ENCODE measurements around the gene SLC44A5.

The SLC44A5 gene

DNA sequence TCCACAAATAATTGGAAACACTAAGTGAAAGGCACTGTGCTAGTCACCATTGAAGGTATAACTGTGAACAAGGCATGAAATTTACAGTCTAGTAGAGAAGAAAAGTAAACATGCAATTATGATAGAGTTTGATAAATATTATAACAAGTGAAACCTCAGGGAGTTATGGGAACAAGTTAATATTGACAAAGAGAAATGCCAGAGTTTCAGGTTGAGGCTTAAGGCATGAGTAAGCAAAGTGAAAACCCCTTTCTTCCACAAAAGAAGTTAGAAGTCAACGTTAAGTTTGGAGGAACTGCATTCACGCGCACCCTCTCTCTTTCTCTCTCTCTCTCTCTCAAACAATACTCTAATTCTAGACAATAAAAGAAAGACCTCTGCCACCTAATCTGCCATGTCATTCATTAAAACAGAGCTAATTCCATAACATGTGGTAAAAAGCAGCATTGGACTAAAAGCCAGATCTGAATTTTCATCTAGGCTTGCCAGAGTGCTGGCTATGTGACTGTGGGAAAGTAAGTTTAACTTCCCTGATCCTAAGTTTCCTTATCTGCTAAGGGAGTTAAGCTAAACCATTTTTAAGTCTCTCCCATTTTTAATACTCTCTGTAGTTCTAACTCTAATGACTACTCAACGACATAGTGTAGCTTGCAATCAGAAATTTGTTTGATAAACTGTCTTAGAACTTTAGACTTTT is 22.0 kb downstream of the SLC44A5 start:
- DNase-seq: no peak

DNA sequence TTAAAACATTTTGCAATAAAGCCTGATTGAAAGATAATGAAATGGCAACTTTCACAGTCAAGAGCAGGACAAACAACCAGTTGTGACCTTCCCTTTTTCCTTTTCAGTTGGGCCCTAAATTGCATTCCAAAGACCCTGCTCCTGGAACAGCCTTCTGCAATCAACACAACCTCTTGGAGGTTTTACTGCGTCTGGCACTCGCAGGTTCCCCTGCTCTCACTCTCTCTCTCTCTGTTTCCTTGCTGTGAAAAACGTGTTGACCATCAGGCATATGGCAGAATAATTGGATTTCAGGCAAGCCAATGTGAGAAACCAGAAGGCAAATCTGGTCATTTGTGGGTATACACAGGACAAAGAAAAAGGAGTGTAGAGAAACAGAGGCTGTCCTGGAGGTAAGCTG is 23.2 kb downstream of the SLC44A5 start:
- DNase-seq: no peak

DNA sequence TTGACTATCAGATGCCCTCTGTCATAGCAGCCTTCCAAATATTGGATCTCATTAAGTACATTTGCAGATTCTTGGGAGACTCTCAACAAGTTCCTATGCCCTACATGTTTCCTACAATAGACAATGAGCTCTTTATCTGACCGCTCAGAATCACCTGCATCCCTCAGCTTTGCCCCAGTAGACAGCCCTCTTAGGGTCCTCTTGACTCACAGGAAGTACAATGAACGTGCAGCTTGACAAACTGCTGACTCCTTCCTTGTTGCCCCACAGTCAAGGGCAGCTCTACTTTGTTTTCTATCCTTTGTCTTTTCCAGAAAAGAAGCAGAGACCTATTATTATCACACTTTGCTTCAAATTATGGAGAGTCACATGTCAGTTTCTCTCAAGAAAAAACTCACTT is 27.6 kb downstream of the SLC44A5 start:
- no peak for DNase-seq

DNA sequence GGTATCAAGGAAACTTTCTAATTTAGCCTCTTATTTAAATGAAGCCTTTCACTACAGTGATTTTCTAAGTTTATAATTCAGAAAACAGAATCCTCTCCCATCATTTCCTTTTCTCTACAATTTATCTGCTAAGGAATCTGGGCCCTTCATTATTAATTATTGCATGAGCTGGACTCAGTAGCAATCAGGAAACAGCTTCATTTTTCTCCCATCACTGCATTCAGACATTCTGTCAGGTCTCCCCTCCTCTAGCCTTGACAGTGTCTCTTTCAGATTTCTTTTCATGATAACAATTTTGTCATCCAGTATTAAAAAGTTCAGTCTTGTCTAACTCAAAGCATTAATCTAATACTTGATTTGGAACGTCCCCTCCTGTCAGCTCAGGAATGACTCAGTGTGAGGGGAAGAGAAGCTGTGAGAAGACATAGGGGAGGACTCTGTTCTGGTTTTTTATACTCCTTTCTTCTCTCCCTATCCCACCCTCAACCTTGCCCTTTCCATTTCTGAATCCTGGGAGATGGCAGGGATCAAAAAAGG is 28.1 kb downstream of the SLC44A5 start:
- no peak for DNase-seq

DNA sequence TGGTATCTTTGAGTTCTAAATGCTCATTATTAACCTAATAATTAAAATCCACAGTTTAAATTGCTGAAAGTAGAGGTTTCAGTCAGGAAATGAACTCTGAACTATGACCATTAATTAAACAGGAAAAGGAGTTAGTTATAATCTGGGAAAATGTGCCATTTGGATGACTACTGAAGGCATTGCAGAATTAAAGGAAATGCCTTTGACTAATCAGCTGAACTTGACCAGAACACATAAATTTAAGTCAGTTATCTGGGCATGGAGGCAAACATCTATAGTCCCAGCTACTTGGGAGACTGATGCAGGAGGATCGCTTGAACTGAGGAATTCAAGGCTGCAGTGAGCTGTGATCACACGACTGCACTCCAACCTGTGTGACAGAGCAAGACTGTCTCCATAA is 31.9 kb downstream of the SLC44A5 start:
- no peak for DNase-seq

DNA sequence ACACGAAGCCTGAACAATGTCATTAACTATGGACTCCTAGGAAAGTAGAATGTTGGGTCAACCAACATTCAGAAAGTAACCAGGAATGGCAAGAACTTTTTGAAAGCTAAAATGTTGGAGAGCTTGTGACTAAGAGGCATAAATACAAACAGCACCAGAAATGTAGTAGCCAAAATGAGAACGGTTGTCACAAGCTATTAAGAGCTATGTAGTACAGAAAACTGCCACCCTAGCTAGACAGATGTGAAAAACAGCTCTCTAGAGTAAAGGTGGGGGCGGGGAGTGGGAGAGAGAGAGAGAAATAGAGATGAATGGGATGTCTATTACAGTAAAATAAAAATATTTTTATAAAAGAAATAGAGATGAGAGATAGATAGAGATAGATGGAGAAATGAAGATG is 35.1 kb downstream of the SLC44A5 start:
- no peak for DNase-seq

DNA sequence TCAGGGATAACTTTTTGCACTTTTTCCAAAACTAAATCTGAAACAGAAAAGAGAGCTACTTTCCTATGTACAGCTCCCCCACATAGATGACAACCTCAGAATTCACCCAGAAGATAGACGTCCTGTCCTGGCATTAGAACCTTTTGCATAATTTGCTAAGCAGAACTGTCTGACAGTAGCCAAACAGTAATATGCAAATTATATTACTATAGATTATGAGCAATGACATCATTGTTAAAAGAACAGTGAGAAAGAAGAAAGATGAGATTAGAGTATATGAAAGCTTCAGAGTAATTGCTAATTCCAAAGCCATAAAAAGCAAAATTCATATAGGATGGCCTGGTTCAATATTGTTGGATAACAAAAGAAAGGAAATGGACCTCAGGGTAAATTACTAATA is 43.7 kb downstream of the SLC44A5 start:
- DNase-seq: no peak

DNA sequence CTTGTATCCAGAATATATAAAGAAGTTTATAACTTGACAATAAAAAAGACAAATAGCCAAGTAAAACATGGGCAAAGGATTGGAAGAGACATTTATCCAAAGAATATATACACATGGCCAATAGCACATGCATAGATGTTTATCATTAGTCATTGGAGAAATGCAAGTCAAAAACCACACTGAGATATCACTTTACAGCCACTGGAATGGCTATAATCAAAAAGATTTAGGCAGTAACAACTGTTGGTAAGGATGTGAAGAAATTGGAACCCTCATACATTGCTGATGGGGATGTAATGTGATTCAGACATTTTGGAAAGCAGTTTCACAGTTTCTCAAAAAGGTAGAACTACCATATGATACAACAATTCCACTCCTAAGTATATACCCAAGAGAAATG is 51.1 kb downstream of the SLC44A5 start:
- DNase-seq: no peak

DNA sequence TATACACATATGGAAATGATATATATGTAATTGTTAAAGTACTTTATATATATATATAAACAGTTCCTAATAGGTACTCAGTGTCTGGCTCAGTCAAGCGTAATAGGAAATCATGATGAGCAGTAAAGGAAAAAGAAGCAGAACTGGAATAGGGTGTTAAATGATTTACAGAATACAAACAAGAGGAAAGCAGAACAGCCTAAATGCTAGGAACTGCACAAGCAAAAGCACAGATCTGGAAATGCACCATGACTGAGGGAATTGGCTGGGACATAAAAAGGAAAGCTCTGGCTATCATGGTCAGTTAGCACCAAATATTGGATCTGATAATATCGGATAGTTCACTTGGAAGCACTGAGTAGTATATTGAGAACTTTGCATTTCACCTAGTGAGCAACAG is 51.8 kb downstream of the SLC44A5 start:
- no peak for DNase-seq

DNA sequence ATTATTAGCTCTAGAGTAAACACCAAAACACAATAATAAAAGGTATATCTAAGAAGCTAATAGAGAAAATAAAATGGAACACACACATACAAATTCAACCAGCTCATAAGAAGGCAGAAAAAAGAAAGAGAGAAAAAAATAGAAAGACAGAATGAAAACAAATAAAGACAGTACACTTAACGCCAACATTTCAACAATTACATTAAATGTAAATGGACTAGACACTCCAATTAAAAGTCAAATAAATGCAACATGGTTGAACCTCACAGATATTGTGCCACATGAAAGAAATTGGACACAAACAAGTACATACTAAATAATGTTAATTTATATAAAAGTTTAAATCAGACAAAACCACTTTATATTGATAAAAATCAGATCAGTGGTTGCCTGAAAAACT is 56.0 kb downstream of the SLC44A5 start:
- DNase-seq: no peak

DNA sequence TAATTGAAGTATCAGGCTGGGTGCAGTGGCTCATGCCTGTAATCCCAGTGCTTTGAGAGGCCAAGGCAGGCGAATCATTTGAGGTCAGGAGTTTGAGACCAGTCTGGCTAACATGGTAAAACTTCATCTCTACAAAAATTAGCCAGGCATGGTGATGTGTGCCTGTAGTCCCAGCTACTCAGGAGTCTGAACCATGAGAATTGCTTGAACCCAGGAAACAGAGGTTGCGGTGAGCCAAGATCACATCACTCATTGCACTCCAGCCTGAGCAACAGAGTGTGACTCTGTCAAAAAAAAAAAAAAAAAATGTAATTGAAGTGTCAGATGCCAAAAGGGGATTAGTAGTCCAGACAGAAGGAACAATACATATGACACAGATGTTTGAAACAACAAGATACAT is 56.7 kb downstream of the SLC44A5 start:
- DNase-seq: no peak

DNA sequence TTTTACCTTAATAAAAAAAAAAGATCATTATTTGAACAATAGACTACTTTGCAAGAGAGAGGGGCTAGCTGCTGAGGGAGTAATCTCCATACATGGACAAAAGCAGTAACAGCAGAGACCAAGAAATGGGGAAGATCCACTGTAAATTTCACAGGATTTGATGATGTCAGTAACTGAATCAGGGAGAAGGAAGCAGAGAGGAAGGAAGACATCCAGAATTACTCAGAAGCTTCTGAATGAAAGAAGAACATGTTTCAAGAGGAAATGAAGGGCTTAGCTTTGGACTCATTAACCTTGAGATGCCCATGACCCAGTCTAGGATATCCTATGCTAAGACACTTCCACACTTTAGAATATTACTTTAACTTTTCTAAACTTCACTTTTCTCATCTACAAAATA is 60.4 kb downstream of the SLC44A5 start:
- no peak for DNase-seq

DNA sequence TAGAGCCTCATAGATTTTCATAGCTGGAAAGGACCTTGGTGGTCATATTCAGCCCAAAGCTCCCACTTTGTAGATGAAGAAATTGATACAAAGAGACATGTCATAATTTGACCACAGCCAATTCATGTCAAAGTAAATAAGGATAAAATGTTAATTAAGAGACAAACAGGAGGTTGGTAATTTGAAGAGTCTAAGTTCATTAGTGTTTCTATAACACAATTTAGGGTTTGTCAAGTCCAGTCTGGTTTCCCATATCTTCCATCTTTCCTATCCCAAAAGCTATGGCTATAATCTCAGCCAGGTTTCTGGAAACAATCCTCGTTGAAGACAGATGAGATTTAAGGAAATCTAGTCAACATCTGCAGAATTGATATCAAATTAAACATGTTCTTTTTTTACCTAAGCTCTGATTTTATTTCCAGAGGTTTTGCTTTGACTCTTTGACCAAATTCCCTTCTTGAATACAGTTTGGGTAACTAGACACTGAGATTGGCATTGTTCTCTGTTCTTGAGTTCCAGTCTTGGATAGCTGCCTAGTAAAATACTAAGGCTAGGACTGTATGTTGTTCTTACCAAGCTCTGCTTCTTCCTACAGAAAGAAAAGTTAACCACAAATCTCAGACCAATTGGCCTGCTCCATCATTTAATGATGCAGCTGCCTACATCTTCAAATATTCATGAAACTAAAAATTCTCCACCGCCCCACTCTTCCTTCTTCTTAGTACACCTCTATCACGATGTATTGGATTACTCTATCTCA is 62.0 kb downstream of the SLC44A5 start:
- no peak for DNase-seq

DNA sequence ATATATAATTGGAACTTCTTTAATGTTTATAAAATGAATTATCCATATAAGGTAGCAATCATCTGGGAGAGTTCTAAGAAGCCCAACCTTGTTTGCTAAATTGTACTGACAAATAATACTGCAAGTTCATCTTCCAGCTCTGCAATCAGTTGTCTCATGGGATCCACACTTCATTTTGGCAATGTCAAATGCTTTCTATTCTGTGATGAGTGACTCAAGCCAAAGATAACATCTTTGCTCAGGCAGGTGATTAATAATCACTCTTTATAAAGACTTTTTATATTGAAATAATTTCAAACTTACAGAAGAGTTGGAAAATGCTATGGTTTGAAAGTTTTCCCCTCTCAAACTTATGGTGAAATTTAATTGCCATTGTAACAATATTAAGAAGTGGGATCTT is 67.2 kb downstream of the SLC44A5 start:
- no peak for DNase-seq

DNA sequence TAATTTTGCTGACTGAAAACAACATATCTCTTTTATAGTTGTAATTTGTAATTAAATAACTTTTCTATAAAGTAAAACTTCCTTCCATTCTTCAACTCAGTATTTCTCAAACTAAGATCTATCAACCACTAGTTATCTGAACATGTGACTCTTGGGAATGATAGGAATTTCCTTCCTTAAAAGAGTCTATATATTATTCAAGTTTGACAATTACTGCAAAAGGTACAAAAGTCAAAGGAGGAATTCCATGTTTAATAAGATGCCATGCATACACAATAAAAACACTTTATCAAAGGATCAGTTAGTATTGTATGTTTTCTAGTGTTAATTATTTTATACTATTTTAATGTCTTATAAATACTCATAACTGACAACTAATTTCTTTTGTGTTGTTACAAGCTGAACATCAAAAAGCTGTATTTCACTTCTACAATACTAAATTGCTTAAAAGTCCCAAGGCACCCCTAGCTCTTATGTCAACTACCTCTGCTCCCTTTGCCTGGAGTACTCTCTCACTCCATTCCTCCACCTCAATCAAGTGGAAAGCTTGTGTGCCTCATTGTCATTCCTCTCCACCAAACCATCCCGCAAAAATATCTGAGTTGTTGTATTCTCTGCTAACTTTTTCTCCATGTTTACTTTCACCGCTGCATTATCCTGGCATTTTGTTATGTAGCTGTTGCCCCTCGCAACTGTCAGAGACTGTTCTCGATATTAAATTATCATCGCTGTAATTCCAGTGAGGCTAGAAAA is 67.9 kb downstream of the SLC44A5 start:
- DNase-seq: no peak

DNA sequence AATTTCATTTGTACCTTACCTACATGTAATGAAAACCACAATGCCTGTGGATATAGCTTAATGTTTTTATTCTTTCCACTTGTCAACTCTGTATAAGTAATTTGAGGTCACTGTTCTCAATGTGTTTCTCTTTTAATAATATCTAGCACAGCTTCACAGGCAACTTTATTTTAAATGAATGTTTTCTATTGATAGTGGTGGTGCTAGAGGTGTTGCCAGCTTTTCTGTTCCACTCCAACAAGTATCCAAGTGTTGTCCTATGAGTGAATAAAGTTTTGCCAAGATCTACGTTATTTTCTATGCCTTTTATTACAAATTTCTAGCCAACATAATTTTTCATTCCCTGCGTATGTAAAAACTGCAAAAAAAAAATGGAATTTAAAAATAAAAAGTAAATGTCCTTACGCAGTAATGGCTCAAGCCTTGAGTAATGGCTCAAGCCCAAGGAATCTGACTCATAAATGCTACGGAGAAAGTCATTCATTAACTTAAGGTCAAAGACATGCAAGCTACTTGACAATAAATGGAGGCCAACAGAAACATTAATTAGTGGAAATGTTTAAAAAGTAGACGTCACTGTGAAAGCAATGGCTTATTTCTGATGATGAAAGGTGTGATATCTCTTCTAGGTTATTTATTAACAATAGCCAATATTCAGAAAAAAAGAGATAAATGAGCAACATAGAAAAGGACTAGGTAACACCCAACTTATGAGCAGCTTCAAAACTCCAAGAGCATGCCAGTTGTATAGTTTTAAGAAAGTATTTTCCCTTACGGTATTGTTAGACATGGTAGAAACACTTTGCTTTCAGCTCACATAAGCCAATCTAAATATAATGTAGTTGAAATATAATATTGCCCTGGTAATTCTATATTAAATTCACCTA is 71.4 kb downstream of the SLC44A5 start:
- DNase-seq: no peak

DNA sequence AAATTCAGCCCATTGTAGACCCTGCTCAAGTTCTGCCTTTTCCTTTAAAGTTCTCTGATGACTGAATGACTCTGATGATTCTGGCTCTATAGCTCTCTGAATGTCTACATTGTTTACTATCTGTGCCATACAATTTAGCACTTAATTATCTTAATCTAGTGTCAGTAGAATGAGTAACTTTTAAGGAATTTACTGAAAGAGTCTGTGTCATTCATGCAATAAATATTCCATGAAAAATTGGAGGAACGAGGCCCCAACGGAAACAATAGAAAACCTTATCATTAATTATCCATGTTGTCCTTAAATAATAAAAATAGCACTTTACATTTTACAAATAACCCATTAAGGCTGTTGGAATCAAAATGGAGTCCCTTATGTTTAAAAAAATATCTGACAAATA is 77.8 kb downstream of the SLC44A5 start:
- no peak for DNase-seq

DNA sequence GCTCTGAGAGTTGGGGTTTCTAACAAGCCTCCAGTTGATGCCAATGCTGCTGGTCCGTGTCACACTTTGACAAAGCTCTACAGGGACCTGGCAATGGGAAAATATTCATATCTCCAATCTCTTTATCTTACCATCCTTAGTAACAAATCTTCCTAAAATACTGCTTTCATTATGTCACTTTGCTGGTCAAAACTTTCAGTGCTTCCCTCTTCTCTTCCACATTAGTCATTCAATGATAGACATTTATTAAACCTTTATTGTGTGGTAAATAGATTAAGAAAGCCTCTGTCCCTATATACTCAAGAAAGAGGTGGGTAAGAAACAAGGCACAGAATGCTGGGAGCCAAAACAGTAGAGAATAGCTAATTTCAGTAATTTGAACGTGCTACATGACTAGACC is 79.3 kb downstream of the SLC44A5 start:
- DNase-seq: no peak

DNA sequence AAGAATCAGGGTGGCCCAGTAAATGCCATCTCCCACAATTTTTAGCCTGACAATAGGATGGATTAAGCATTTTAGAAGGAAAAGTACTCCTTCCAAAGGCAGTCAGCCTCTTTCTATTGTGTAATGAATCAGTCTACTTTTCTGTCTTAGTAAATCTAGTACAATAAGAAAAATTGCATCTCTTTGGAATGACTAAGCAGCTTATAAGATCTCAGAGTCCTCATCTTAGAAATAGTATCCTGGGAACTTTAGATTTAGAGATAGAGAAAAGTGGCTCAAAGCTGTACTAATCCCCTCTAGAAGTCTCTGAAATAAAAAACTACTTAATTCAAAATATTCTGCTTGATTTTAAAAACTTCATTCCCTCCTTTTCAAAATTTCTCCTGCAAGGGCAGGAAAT is 81.4 kb downstream of the SLC44A5 start:
- DNase-seq: no peak

DNA sequence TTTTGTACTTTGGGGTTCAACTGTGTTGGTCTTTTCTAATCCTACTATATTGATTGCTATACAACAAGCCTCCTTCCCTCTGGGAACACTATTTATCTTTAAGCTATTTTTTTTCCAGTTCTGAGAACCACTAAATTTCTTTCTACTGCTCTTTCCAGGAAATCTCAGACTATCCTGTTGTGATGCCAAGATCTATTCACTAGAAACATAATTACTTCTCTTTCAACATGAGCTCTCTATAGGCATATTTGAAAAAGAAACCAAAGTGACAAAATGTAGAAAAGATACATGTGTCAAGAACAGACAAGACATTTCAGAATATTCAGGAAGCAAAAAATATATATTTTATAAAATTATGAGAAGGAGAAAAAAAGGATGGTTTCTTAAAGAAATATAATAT is 82.9 kb downstream of the SLC44A5 start:
- DNase-seq: no peak

DNA sequence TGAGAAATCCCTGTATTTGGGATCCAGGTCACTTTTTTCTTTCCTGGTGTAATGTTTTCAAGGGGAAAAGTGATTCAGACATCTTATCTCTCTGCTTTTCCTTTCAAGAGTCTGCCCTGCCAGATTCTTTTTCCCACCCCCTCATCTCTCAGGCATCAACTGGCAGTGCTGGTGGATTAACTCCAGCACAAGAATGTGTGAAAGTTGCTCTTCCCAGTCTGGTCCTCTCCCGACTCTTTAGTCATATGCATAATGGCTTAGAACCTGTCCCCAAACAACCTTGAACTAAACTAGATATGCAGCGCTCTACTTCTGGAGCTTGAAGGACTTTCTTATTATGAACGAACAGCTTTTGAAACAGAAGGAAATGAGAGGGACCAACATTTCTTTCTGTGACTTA is 88.5 kb downstream of the SLC44A5 start:
- DNase-seq: no peak

DNA sequence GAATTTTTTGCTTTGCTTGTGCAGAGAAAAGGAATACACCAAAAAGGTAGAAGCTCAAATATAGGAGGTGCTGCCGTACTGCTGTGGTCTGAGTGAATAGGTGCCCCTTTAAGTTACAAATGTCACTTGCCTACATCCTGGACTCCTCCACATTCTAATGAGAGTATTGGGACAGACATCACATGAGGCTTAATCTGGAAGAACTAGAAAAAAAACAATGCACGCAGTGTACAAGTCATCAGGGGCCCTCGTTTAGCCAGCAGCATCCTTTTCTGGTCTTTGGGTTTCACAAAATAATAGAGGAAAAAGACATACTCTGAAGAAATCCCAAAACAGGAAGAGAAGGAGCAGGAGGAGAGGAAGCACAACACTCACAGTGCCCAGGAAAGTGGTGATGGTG is 89.3 kb downstream of the SLC44A5 start:
- DNase-seq: no peak

Measured in NCI-H146 (cell line).